Gastroesophageal sphincter (tissue), 4 donors: ENCODE data around the gene MGRN1. TPM values are rescaled to one million over a fixed set of nuclear protein-coding genes. Genes with fewer than 3 reads are reported as not detected.

Source experiments
- ATAC-seq: fragments of 150-250 bp; one replicate; pipeline ENCODE4 v1.9.1; 2016; ENCODE audit warnings: mild to moderate bottlenecking, moderate library complexity
- H3K27ac ChIP-seq, 4 donors: fragments of 200-600 bp; sonication (generic) in 3 of 4; 1 replicate in 3 of 4; 2 replicates in 1 of 4; pipeline ENCODE4 v1.5.1; 2016 to 2019
- H3K27me3 ChIP-seq: fragments of 200-600 bp; sonication (generic); one replicate; pipeline ENCODE4 v1.5.1; 2019
- H3K36me3 ChIP-seq, 2 donors: fragments of 200-600 bp; sonication (generic); one replicate each; pipeline ENCODE4 v1.5.1; 2019; ENCODE audit warnings: control low read depth in 1 of 2
- H3K4me1 ChIP-seq, 3 donors: fragments of 200-600 bp; sonication (generic); 1 replicate in 2 of 3; 2 replicates in 1 of 3; pipeline ENCODE4 v1.5.1; 2016 to 2019; ENCODE audit warnings: control low read depth in 2 of 3
- H3K4me3 ChIP-seq, 2 donors: fragments of 200-600 bp; sonication (generic); one replicate each; pipeline ENCODE4 v1.5.1; 2019; ENCODE audit warnings: mild to moderate bottlenecking in 1 of 2, moderate library complexity in 1 of 2
- H3K9me3 ChIP-seq, 3 donors: fragments of 200-600 bp; sonication (generic); one replicate each; pipeline ENCODE4 v1.5.1; 2017 to 2019; ENCODE audit warnings: control low read depth in 2 of 3
- EP300 ChIP-seq: sonication (generic); formaldehyde crosslinking; IDR thresholded peaks from one replicate; pipeline ENCODE4 v1.6.1; 2017; ENCODE audit warnings: antibody characterized with exemption, mild to moderate bottlenecking
- POLR2A ChIP-seq, 2 donors: fragments of 450-650 bp; IDR thresholded peaks; one replicate each; pipeline ENCODE4 v1.6.1; 2017; ENCODE audit warnings: antibody characterized with exemption in 2 of 2, mild to moderate bottlenecking in 2 of 2, moderate library complexity in 1 of 2
- POLR2AphosphoS5 ChIP-seq: sonication (generic); formaldehyde crosslinking; IDR thresholded peaks from one replicate; pipeline ENCODE4 v1.6.1; 2017; ENCODE audit warnings: antibody characterized with exemption
- WGBS, 2 donors: methylation state at CpG; one replicate each; pipeline ENCODE4 v1.1.5; 2018; ENCODE audit warnings: low coverage in 1 of 2; 5-methylcytosine and 5-hydroxymethylcytosine counted together
- total RNA-seq, 4 donors: library from RNA; depleted of rRNA; stranded (reverse); fragments of >200 nt; gene quantifications; one replicate each; pipeline ENCODE4 v1.1.0, GENCODE V29; 2016
- TF ChIP-seq, protein P1 (sequence below), 4 experiments: fragments of 200-600 bp in 2 of 4; fragments of 450-650 bp in 2 of 4; sonication (generic) in 1 of 4; IDR thresholded peaks; one replicate each; pipeline ENCODE4 v1.5.1; 2017 to 2019; ENCODE audit warnings: antibody characterized with exemption in 4 of 4, mild to moderate bottlenecking in 2 of 4, moderate library complexity in 2 of 4

Gene MGRN1
- 10 to 100 TPM; 29.2 to 67.0 (median 40.5) TPM for total RNA-seq

DNA sequence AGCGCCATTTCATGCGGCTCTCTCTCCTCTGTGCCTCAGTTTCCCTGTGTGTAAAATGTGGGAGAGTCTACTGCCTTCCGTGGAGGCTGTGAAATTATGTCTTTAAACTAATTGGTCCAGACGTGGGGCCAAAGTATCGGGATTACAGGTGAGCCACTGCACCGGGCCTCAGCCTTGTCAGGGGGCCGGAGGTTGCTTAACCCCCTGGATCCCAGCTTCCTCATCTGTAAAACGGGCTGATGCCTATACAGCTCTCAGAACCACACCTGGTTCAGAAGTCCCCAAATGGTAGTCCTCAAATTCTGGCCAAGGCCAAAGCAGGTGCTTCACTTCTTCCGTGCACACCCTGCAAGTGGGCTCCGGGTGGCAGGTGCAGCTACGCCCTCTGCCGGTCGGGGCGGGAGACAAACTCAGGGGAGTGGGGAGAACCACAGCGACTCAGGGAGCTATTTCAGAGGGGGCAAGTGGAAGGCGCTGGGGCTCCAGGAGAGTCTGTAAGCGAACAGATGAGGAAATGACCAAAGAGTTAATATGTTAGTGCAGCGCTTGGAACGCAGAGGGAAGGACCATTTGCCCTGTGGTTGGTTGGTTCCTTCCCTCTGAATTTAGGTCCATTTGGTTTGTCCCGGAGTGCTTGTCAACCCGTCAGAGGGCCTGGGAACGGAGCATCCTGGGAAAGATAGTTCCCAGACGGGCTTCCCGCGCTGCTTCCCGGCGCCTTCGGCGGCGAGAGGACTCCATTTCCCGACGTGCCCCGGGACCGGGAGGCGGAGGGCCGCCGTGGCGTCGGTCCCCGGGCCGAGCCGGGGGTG lies at the start of gene MGRN1:
MGRN1 (plus strand) TSS at position 812 of the 812 bp plus-strand sequence. CDS start 135 bp downstream, outside the sequence.
- H3K36me3 ChIP-seq = no peaks in the 10 kb centered on the region
- peaks cover 0 to 44% (median 17%) of the 10 kb centered on the region in 3 donors for H3K4me1 ChIP-seq
- no peaks in the 10 kb centered on the region for H3K9me3 ChIP-seq
- H3K27me3 ChIP-seq = no peaks in the 10 kb centered on the region
- H3K4me3 ChIP-seq = peak within 1 kb of the TSS; percentile 68
- peak within 1 kb of the TSS; percentile 81 to 98 (median 96) for H3K27ac ChIP-seq
- ATAC-seq = peak; percentile 99
- TF ChIP-seq, protein P1, sequence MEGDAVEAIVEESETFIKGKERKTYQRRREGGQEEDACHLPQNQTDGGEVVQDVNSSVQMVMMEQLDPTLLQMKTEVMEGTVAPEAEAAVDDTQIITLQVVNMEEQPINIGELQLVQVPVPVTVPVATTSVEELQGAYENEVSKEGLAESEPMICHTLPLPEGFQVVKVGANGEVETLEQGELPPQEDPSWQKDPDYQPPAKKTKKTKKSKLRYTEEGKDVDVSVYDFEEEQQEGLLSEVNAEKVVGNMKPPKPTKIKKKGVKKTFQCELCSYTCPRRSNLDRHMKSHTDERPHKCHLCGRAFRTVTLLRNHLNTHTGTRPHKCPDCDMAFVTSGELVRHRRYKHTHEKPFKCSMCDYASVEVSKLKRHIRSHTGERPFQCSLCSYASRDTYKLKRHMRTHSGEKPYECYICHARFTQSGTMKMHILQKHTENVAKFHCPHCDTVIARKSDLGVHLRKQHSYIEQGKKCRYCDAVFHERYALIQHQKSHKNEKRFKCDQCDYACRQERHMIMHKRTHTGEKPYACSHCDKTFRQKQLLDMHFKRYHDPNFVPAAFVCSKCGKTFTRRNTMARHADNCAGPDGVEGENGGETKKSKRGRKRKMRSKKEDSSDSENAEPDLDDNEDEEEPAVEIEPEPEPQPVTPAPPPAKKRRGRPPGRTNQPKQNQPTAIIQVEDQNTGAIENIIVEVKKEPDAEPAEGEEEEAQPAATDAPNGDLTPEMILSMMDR (IDR thresholded peaks at IDR 0.05) = peak in 3 of 4 experiments; percentile 81 to 91 (median 89)
- TF ChIP-seq EP300 = no peak
- TF ChIP-seq POLR2AphosphoS5 = no peak
- WGBS, 2 donors = 21 to 100% methylated on average over 1 to 8 of the region's 42 CpGs

GRCh38 chr16:4574919-4575705 lies 49.5 kb upstream of the MGRN1 start:
- Histone ChIP-seq H3K36me3 (no peaks in the 10 kb centered on the region), H3K27me3 (no peaks in the 10 kb centered on the region), H3K4me3 (no peak overlapping the region), H3K9me3 (no peaks in the 10 kb centered on the region), H3K27ac (no peak overlapping the region), H3K4me1 (no peaks in the 10 kb centered on the region)
- WGBS, 2 donors = no CpG with 5 or more reads among the region's 11 CpGs
- ATAC-seq = no peak
- TF ChIP-seq POLR2AphosphoS5 (no peak), EP300 (no peak), POLR2A (IDR thresholded peaks at IDR 0.05) (no peak)
- TF ChIP-seq, protein P1 (IDR thresholded peaks at IDR 0.05) = no peak

- no peak overlapping the region for H3K4me3 ChIP-seq
- H3K9me3 ChIP-seq = no peaks in the 10 kb centered on the region
- 94% methylated on average over 6 of the region's 15 CpGs; no CpG with 5 or more reads in 1 of the 2 donors for WGBS, 2 donors
- ATAC-seq = no peak
- H3K27me3 ChIP-seq = no peaks in the 10 kb centered on the region
- TF ChIP-seq POLR2A (IDR thresholded peaks at IDR 0.05) (no peak), EP300 (no peak), POLR2AphosphoS5 (no peak)
- TF ChIP-seq, protein P1 (IDR thresholded peaks at IDR 0.05) = no peak
- H3K36me3 ChIP-seq = no peaks in the 10 kb centered on the region
- H3K27ac ChIP-seq = no peak overlapping the region
- no peaks in the 10 kb centered on the region for H3K4me1 ChIP-seq
Observed at GRCh38 chr16:4576008-4576407, 48.6 kb upstream of the MGRN1 start.

DNA sequence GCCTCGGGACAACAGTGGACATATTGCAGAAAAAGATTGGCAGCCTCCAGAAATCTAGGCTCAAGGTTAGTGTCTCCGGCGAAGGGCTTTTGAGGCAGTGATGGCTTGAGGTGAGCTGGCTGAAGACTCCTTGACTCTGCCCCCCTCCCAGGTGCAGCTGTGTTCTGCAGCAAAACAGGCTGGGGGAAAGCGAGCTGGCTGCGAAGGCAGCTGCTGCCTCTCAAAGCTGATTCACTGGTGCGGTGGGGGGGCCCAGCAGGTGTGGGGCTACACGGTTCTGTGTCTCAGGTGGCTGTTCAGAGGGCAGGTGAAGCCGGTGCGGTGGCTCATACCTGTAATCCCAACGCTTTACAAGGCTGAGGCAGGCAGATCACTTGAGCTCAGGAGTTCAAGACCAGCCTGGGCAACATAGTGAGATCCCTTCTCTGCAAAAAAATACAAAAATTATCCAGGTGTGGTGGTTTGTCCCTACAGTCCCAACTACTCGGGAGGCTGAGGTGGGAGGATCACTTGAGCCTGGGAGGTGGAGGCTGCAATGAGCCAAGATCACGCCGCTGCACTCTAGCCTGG lies 45.6 kb upstream of the MGRN1 start:
- H3K27ac ChIP-seq = no peak overlapping the region
- no peak overlapping the region for H3K4me3 ChIP-seq
- no peaks in the 10 kb centered on the region for H3K9me3 ChIP-seq
- 66 to 80% methylated on average over 3 to 5 of the region's 13 CpGs for WGBS, 2 donors
- TF ChIP-seq POLR2AphosphoS5 = no peak
- TF ChIP-seq, protein P1 (IDR thresholded peaks at IDR 0.05) = no peak
- TF ChIP-seq POLR2A (IDR thresholded peaks at IDR 0.05) = no peak
- no peak for TF ChIP-seq EP300
- no peaks in the 10 kb centered on the region for H3K36me3 ChIP-seq
- no peaks in the 10 kb centered on the region for H3K27me3 ChIP-seq
- H3K4me1 ChIP-seq = no peaks in the 10 kb centered on the region
- no peak for ATAC-seq
